NK-92 (cell line): ENCODE data around the gene TEX13B.
"Not testable (repeated sequence)": the region's sequence is repeated elsewhere in the genome, so short reads cannot be mapped to it uniquely, and the experiment has no call there.

Source experiments
- DNase-seq: peaks from one replicate; lab custom pipeline; 2025; ENCODE audit not compliant: unreplicated experiment; lab: John Stamatoyannopoulos, UW

Gene TEX13B, protein sequence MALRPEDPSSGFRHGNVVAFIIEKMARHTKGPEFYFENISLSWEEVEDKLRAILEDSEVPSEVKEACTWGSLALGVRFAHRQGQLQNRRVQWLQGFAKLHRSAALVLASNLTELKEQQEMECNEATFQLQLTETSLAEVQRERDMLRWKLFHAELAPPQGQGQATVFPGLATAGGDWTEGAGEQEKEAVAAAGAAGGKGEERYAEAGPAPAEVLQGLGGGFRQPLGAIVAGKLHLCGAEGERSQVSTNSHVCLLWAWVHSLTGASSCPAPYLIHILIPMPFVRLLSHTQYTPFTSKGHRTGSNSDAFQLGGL

DNA sequence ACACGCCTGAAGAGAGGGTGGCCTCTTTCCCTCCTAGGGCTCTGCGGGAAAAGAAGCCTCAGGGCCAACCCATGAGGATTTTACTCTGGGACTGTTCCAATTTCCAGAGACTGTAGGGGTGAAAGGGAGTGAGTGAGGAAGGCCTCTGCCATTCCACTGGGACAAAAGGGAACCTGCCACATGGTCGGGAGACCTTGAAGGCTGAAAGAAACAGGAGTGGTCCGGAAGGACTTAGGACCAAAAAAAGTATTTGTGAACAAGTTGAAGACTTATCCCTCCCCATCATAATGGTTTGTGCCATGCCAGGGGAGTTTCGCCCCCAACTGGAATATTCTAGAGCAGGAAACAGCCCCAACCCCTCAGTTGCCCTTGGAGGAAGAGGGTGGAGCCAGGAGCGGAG lies at the start of gene TEX13B:
TSS of gene TEX13B (minus strand) at position 15 of the 400 bp plus-strand sequence. CDS start 243 bp downstream, outside the sequence.
- no peak for DNase-seq

DNA sequence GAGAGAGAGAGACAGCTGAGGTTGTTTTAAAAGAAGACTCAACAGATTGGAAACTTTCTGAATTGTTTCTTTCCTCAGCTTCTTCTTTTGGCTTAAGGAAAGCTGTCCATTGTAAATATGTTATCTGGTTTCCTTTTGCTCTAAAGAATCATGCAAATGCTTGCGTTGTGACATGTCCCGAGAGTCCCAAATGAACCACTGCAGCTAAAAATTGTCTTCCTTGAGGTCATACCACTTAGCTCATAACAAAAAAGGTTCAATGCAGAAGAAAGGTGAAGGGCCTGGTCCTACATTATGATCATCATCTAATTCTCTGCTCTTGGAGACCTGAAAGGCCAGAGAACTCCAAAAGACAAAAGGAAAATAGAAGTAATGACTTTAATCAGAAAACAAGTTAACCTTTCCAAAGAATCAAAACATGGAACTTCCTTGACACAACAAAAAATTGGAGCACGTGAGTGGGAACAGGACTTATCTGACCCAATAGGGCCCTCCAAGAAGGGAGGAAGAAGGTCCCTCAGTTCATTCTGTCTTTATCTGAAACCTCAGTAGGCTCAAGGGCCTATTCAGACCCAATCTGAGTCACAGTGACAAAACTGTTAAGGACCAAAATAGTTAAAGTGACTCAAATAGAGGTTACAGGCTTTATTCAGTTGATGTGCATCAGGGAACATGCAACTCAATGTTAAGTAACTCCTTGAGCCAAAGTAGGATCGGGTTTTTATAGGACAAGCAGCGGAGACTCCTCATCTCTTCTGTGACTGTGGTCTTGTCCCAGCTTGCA lies 48.0 kb upstream of the TEX13B start:
- DNase-seq: no peak

DNA sequence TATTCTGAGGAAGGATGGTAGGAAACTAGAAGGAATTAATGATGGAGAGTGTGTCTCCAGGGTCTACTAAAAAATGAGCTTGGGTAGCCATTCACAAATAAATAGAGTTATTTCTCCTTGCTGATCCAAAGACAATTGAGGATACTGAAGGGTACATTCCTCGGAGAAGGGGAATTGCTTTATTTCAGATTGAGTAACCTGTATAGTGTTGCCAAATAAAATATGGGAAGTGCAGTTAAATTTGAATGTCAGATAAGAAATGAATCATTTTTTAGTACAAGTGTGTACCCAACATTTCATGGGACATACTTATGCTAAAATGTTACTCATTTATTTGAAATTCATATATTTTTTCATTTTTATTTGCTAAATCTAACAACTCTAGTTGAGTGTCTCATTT lies 46.7 kb upstream of the TEX13B start:
- DNase-seq: no peak

DNA sequence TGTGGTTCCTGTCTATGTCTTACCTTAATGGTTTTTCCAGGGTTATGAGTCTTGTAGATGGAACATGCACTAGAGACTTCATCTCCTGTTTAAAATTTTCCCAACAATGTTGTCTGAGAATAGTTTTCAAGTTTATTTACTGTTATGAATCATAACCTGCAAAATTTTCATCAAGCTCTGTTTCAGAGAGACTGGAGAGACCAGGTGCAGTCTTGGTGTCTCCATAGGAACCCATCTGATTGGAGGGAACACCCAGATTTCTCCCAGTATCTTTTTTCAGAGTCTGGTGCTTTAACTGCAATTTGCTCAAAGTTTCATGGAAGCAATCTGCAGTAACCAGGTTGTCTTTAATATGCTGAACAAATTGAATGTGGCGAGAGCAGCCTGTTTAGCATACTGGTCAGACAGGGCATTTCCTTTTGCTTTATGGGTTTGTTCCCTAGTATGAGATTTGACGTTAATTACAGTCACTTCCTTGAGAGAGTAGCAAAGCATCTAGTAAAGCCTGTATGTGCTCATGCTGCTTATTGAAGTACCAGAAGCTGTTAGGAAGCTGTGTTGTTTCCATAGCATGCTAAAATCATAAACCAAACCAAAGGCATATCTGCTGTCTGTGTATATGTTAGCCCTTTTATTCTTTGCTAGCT lies 43.9 kb upstream of the TEX13B start:
- no peak for DNase-seq

DNA sequence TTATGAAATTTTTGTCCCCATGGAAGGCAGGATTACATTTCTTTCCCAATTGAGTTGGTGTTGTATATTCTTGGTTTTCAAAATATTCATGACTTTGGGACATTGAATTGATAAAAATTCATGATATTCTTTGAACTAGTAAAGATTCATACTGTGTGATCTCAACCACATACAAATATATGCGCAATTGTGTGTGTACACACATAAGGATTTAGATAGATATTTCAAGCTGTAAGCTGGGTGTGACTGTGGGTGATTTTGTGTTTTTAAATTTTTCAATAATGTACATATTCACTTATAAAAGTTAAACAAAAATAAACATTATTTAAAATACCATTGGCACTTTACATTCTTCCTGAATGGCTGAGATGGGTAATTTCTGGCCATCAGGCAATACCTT lies 43.2 kb upstream of the TEX13B start:
- DNase-seq: no peak

DNA sequence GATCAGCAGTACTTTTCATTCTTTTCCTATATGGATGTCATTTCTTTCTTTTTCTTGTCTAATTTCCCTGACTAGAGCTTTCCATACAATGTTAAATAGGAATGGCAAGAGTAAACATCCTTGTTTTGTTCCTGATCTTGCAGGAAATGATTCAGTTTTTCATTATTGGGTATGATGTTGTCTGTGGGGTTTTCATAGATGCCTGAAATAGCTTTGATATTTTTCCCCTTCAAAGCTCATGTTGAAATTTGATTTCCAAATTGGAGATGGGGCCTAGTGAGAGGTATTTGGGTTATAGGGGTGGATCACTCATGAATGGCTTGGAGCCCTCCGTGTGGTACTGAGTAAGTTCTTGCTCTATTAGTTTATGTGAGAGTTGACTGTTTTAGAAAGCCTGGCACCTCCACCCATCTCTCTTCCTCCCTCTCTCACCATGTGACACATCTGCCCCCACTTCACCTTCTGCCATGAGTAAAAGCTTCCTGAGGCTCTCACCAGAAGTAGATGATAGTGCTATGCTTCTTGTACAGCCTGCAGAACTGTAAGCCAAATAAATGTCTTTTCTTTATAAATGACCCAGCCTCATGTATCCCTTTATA lies 40.4 kb upstream of the TEX13B start:
- no peak for DNase-seq

DNA sequence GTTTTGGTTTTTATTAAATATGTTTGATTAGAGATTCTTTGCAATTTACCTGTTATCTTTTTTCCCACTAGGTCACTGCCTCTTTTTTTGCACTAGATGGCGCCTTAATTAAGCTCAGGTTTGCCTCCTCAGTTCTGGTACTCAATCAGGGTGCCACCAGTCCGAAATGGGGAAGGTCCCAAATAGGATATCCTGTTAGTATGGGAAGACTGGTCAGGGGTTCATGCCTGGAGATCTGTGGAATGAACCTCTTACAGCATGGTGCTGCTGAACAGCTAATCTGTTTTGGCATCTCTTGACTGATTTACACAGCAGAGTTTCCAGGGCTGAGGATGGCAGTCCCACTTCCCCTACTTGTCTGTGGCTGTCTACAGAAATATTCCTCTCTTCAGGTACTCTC lies 38.5 kb upstream of the TEX13B start:
- no peak for DNase-seq

DNA sequence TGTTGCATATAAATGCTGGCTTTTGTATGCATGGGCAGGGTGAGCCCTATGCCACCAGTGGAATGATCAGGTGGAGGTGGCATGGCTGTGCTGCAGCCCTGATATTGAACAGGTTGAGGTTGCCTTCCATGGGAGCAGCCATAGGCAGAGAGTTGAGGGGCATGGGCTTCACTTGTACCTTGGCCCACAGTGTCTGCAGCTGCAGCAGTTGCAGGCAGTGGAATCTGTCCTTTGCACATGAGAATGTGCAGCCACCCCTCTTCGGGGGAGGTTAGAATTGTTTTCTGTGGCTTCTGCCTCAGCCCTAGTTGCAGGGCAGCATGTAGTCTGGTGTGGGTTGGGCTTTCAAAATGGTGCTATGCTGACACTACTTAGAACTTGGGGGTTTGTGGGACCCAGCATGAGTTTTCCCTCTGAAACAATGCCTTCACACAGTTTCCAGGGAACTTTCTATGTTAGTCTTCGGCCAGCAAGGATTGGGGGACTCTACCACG lies 37.3 kb upstream of the TEX13B start:
- DNase-seq: no peak

DNA sequence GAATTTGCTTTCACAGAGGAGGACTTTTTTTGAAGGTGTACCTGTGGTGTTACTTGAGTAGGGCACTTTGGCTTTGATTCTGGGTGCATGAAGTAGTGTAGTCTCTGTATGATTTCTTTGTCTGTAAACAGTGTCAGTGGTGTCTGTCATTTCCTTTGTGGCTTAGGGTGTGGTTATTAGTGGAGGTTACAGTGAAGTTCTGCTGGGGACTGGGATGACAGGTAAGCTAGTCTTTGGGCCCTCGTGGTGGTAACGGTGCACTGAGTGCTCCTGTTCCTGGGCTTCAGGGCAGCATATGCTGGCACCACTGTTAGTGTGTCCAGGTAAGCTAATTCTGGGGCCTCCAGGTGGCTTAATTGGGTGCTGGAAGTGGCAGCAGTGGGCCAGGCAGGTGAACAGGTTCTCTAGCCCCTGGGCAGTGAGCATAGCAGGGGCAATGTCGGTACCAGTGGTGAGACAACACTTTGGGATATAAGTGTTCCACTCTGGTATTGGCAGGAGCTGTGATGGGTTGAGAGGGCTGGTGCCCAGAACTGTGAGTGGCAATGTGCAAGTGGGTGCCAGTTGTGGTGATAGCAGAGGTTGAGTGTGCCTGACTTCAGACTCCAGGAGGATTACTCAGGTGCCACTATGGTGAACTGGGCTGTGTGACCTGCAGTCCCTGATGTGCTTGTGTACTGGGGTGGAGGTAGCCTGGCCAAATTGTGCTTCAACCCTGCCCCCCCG lies 36.6 kb upstream of the TEX13B start:
- no peak for DNase-seq

DNA sequence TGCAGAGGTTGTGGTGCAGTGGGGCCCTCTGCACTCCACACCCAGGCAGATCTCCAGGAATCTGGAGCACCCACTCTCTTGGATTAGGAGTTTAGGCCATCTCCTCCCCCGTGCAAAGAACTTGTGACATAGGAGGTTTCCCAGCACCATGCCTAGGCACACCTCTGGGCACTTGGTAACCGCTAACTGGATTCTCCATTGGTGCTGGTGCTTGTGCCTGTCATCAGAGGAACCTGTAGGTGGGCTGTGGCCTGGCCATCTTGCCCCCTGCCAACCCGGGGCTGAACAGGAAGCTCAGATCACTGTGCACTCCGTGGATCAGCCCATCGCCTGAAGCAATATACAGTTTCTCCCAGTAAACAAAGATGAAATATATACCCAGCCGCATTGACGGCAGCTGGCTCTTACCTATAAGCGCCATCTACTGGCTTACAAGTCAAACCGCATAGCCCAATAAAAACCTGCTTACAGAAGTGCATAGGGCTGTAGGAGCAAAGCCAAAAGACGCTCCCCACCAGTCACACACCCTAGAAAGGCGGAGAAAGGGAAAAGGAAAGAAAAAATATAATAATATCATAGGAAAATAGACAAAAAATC lies 19.1 kb upstream of the TEX13B start:
- no peak for DNase-seq

DNA sequence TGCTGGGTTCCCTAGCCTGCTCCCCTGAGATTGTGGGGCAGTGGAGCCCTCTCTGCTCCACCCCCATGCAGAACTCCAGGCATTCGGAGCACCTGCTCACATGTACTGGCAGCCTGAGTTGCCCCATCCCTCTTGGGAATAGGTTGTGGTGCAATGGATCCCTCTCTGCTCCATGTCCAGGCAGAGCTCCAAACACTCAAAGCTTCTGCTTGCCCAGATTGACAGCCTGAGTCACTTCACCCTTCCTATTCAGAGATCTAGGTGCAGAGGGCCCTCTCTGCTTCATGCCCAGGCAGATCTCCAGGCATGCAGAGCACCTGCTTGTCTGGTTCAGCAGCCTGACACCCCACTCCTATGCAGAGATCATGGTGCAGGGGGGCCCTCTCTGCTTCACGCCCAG lies 18.6 kb upstream of the TEX13B start:
- no peak for DNase-seq

DNA sequence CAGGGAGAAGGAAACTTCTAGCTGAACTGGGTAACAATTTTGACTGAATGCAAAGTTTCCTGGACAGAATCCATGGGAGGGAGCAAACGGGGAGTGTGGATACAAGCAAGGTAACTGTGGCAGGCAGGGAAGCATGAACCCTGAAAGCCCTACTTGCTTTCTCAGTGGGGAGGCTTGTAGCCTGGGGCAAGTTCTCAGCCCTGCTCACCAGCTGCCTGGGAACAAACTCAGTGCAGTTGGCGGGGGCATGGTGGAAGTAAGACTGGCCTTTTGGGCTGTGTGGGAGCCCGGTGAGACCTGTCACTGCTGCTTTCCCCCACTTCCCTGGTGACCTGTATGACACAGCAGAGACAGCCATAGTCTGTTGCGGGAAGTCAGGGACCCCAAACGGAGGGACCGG lies 14.0 kb upstream of the TEX13B start:
- DNase-seq: no peak

DNA sequence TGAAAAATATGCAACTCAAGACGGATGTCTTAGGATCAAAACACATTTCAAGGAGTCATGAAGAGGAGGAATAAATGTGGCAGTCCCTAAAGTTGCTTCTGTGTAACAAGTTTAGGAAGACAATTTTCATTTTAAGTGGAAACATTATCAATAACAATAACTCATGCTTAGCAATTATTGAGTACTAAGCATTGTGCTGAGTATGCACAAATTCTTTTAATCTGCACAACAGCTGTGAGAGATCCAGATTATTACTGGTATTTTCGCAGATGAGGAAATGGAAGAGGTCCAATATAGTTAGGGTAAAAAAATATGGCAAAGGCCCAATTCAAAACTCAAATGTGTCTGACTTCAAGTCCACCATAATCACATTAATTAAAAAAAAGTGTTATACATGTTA lies 2.9 kb upstream of the TEX13B start:
- DNase-seq: no peak

DNA sequence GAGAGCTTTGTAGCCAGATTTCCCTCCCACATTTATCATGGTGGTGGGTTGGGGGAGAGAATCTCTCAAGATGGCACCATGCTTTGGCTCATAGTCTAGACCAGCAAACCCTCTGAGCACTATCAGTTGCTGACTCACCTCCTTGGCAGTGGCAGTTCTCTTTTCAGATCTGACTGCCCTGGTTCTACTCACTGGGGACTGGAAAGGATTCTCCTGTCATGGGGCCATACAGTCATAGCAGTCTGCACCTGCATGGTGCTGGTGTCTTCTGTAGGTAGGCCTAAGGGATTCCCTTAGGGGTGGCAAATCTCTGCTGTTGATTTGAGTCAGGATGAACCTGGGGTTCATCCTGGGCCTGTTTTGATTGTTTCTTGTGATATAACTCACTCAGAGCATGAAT lies 2.6 kb downstream of the TEX13B start:
- DNase-seq: no peak

DNA sequence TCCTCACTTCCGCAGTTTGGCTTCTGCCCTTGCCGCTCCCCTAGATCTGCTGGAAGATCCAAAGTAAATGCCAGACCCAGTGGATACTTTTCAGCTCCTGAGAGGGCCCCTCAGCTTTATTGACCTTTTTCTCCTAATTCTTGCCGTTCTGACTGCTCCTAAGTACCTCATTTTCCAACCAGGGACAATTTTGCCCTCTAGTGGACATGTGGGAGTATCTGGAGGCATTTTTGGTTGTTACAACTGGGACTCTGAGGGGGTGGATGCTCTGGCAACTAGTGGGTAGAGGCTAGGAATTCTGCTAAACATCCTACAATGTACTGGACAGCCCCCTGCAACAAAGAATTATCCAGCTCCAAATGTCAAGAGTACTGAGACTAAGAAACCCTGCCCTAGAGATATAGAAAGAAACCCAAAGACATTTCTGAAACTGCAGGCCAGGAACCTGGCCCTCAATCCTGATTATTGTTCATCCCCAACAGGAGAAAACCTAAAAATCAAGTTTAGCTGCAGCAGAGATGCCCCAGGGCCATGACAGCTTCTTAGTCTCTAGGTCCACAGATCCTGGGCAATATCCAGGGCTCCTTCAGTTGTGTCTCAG lies 3.4 kb downstream of the TEX13B start:
- no peak for DNase-seq

DNA sequence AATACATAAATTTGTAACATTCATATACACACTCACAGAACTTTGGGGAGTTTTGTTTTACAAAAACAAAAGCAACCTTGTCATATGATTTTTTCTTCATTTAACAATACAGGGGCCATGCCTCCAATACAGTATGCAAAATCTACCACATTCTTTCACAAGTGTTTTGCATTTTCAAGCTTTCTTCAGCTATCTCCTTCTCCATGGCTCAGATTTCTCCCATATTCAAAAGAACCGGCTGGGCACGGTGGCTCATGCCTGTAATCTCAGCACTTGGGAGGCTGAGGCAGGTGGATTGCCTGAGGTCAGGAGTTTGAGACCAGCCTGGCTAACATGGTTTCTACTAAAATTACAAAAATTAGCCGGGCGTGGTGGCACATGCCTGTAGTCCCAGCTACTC lies 4.1 kb downstream of the TEX13B start:
- DNase-seq: no peak

DNA sequence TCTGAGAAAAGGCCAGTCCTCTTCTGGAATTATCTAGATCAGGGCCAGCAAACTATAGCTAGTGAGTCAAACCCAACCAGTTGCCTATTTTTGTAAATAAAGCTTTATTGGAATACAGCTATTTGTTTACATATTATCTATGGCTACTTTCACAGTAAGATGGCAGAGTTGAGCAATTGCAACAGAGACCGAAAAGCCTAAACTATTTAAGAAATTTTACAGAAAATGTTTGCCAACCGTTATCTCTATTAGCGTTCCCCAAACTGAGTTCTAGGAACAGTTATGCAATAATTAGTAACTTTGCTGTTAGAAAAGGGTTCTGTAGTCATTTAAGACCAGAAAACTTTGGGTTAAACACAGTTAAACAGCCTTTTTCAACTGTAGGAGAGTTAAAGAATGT lies 10.5 kb downstream of the TEX13B start:
- DNase-seq: no peak

DNA sequence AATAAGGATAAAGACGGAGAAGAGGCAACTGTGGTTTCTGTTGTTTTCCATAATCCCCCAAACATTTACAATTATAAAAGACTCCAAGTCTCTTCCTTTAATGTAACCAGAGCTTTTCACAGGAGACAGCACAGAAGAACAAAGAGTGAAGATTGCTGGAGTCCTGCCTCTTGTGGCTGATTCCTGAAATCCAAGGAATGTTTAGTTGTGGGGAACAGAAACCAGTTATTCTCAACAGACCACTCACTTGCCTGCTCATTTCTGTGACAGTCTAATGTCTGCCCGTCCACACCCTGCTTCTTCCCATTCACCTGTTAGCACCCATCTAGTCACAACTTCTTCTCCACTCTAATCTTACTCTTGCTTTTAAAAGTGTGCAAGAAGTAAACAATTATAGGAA lies 12.1 kb downstream of the TEX13B start:
- DNase-seq: no peak

DNA sequence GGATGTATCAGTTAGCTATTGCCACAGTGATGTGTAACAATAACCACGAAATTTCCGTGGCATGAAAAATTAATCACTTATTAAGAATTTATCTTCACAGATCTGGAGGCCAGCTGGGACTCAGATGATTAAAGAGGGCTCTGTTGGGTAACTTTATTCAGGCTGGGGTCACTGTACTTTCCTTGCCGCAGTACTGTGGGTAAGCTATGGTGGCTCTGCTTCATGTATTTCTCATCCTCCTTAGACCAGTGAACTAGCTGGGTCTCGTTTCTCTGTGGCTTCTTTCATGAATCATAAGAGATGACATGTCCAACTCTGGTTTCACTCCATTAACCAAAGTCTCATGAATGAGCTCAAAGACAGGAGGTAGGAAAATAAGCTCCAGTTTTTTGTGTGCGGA lies 13.5 kb downstream of the TEX13B start:
- no peak for DNase-seq

DNA sequence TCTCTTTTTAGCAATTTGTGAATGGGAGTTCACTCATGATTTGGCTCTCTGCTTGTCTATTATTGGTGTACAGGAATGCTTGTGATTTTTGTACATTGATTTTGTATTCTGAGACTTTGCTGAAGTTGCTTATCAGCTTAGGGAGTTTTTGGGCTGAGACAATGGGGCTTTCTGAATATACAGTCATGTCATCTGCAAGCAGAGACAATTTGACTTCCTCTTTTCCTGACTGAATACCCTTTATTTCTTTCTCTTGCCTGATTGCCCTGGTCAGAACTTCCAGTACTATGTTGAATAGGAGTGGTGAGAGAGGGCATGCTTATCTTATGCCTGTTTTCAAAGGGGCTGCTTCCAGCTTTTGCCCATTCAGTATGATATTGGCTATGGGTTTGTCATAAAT lies 26.8 kb downstream of the TEX13B start:
- DNase-seq: not testable (repeated sequence)
